PC-3 (cell line): Measurements from ENCODE around the gene GNAZ.

Source experiments
- CTCF ChIP-seq: fragments of 300-600 bp; sonication (generic); conservative IDR thresholded peaks from 2 replicates; pipeline ENCODE4 v1.5.1; 2017; ENCODE audit warnings: antibody characterized with exemption, low read depth, mild to moderate bottlenecking, low read length
- EZH2 ChIP-seq: fragments of 300-600 bp; sonication (generic); IDR thresholded peaks from one replicate; pipeline ENCODE4 v1.6.1; 2017; ENCODE audit warnings: antibody characterized with exemption, mild to moderate bottlenecking, low read length; ENCODE audit not compliant: unreplicated experiment
- EZH2phosphoT487 ChIP-seq: fragments of 300-600 bp; sonication (generic); IDR thresholded peaks from 2 replicates; pipeline ENCODE4 v1.6.1; 2018; ENCODE audit warnings: mild to moderate bottlenecking, antibody characterized with exemption, low read length, borderline replicate concordance

GRCh38 chr22:23094260-23094659 is 23.9 kb downstream of the GNAZ start:
- TF ChIP-seq CTCF (no peak), EZH2 (no peak), EZH2phosphoT487 (no peak)
